NCI-H1417 treated with DMSO at 0.1 percent for 48 hours (cell line): ENCODE measurements around the gene ZNF527.
A peak's percentile ranks its signal among the peaks of the same experiment; 100 is the strongest.
"Not testable (repeated sequence)": the region's sequence is repeated elsewhere in the genome, so short reads cannot be mapped to it uniquely, and the experiment has no call there.

Experiments used
- DNase-seq: peaks from one replicate; lab custom pipeline; 2025; lab: John Stamatoyannopoulos, UW

Gene ZNF527

GRCh38 chr19:37370880-37371661 lies at the start of gene ZNF527:
Gene ZNF527, plus strand, starts transcription at chr19:37371099. Its CDS starts 3,100 bp downstream, at chr19:37374199.
- peak; percentile 77 for DNase-seq

DNA sequence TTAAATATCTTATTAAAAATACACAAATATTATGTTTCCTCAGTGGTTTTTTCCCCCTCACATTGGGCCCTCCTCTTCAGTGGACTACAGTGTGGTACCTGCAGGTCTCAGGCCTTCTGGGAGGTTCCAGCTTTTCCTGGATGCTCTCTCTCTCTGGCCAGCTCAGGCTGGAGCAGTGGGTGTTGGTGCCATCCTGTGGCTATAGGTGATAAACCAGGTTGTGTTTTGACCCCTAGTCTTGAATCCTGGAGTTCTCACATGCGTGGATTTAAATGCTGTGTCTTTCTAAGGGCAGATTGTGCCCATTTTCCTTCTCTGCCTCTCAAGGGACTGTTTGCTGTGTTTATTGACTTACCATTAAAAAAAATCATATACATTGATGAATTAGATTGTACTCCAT lies 41.2 kb upstream of the ZNF527 start:
- DNase-seq = no peak

DNA sequence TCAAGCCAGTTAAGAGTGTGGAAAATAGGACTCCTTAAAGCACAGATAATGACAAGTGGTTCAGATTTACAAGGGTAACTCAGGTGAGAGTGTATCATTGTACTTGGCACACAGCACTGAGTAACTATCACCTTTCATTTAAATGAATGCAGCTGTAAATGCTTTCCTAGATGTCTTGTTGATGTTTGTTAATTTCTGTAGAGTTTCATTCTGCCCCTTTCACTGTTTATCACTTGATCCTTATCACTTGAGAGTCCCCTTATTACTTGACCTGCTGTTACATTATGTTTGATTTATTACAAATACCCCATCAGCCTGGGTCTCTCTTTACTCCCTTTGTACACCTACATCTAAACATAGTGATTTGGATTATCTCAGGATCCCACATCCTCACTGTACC lies 38.1 kb upstream of the ZNF527 start:
- DNase-seq = no peak

DNA sequence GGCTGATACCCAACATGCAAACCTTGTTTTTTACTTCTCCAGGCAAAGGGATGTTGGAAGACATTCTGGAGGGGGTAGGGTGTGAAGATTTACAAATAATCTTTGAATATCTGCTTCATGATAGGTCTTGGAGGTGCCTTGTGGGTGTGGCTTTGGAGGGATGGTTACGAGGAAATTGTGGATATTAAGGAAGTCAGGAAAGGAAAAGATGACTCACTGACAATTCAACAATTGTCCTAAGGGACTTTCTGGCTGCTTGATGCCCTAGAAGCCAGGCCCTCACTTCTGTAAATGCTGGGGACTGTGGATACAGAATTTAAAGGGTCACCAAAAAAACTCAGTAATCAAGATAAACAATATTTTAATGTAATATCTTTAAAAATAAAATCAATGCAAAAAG lies 37.4 kb upstream of the ZNF527 start:
- DNase-seq = no peak

- DNase-seq = no peak
Observed at GRCh38 chr19:37334179-37335071, 36.5 kb upstream of the ZNF527 start.

- DNase-seq = no peak
Observed at GRCh38 chr19:37342753-37343152, 28.1 kb upstream of the ZNF527 start.

DNA sequence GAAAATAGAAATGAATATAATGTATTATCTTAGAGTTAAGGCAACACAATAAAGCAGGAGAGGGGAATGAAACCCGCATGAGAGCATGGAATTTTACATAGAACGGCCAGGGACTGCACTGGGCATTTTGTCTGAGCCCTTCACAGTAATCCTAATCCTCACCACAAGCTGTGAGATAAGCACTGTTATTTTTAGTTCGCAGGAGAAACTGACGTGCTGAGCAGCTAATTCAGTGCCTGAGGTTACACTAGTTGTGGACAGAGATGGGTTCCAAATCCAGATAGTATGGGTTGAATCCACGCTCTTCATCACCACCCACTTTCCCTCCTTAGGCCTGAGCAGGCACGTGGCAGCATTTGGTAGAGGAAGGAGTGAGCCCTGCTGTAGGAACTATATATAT lies 24.8 kb upstream of the ZNF527 start:
- no peak for DNase-seq

DNA sequence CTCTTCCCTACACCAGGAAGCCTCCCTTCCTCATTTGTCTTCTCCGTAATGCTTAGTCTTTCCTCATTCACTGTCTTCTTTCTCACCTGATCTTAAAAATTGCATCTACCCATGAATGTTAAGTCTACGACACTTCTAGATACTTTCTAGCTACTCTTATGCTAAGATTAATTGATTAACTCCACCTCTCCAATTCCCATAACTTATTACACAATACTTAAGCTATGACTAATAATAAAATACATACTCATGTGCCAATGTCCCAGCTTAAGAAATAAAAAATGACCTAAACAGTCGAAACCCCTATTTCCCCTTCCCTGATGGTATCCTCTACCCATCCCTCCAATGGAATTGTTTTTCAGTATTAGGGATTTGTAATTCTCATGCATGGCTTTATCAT lies 22.8 kb upstream of the ZNF527 start:
- no peak for DNase-seq

GRCh38 chr19:37353968-37354367 lies 16.9 kb upstream of the ZNF527 start:
- DNase-seq = no peak

GRCh38 chr19:37355901-37356300 lies 15.0 kb upstream of the ZNF527 start:
- DNase-seq = no peak

DNA sequence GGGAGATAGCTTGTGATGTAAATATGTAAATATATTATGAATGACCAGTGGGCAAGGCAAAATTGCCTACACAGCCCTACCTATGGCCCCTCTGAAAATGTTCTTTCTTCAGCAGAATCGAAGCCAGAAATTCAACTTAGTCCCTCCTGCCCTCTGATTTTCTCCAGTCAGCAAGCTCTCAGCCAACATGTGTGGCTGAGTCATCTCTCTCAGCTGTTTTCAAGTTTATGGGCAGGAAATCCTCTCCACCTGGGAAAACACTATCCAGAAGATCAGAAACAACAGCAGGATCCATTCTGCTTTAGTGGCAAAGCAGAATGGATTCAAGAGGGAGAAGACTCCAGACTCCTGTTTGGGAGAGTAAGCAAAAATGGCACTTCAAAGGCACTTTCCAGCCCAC lies 8.9 kb upstream of the ZNF527 start:
- DNase-seq = no peak

- no peak for DNase-seq
Observed at GRCh38 chr19:37362733-37363132, 8.2 kb upstream of the ZNF527 start.

- DNase-seq = not testable (repeated sequence)
Observed at GRCh38 chr19:37370386-37370879, 466 bp upstream of the ZNF527 start.

DNA sequence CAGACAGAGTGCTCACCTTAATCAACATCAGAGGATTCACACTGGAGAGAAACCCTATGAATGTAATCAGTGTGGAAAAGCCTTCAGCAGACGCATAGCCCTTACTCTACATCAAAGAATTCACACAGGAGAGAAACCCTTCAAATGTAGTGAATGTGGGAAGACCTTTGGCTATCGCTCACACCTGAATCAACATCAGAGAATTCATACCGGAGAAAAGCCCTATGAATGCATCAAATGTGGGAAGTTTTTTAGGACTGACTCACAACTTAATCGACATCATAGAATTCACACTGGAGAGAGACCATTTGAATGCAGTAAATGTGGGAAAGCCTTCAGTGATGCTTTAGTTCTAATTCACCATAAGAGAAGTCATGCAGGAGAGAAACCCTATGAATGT lies 18.3 kb downstream of the ZNF527 start:
- DNase-seq = no peak

DNA sequence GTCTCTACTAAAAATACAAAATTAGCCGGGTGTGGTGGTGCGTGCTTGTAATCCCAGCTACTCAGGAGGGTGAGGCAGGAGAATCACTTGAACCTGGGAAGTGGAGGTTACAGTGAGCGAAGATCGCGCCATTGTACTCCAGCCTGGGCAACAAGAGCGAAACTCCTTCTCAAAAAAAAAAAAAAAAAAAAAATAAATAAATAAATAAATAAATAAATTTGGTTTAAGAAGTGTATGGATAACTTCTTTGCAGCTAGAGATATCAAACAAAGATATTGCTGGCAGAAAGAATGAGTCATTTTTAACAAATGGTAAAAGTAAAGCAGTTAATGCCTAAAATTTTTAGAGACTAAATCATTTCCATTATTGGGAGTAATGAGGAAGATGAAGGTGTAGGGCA lies 20.5 kb downstream of the ZNF527 start:
- not testable (repeated sequence) for DNase-seq

DNA sequence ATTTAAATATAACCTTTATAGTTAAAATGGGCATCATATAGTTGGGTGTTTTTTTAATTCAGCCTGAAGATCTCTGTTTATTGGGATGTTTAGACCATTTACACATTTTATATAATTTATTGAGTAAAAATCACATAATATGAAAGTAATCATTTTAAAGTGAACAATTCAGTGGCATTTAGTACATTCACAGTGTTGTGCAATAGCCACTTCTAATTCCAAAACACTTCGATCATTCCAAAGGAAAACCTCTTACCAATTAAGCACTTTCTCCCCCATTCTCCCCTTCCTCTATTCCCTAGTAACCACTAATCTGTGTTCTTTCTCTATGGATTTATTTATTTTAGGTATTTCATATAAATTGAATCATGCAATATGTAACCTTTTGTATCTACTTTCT lies 30.2 kb downstream of the ZNF527 start:
- DNase-seq = no peak

DNA sequence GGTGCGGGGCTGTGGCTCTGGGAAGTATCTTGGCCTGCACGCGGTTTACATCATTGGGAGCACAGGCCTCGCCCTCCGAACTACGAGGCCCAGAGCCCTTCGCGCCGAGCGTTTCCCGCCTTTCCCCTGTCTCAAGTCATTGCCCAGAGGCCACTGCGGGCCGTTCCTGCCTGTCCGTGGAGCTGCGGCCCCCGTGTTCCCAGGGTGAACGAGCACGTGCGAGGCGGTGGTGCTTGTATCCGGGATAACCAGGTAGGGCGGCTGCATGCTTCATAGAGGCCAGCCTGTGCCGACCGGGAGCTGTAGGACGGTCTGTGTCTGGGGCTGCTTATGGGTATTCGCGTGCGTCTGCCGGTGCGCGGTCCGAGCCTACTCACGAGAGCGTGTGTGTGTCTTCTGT lies 32.5 kb downstream of the ZNF527 start:
- DNase-seq = no peak

DNA sequence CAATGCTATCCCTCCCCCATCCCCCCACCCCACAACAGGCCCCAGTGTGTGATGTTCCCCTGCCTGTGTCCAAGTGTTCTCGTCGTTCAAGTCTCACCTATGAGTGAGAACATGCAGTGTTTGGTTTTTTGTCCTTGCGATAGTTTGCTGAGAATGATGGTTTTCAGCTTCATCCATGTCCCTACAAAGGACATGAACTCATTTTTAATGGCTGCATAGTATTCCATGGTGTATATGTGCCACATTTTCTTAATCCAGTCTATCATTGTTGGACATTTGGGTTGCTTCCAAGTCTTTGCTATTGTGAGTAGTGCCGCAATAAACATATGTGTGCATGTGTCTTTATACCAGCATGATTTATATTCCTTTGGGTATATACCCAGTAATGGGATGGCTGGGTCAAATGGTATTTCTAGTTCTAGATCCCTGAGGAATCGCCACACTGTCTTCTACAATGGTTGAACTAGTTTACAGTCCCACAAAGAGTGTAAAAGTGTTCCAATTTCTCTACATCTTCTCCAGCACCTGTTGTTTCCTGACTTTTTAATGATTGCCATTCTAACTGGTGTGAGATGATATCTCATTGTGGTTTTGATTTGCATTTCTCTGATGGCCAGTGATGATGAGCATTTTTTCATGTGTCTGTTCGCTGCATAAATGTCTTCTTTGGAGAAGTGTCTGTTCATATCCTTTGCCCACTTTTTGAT lies 35.4 kb downstream of the ZNF527 start:
- DNase-seq = not testable (repeated sequence)

GRCh38 chr19:37412700-37413099 lies 41.8 kb downstream of the ZNF527 start:
- no peak for DNase-seq

GRCh38 chr19:37413313-37414084 lies 42.6 kb downstream of the ZNF527 start:
- DNase-seq = no peak
